ENCODE data around the gene CYP46A1.
"Not testable (repeated sequence)": the region's sequence is repeated elsewhere in the genome, so short reads cannot be mapped to it uniquely, and the experiment has no call there.

Gene CYP46A1

GRCh38 chr14:99656171-99656570, 27.9 kb upstream of the CYP46A1 start:
- no peak for DNase-seq (ENCODE audit: low spot score)
- H3K27ac ChIP-seq = no peak overlapping the region
- no peak for TF ChIP-seq CTCF (conservative IDR thresholded peaks at IDR 0.05; ENCODE audit: low read depth)
- ChIA-PET POLR2A (ENCODE audit: low non-redundant PET) (no interaction called here), CTCF (interaction anchor here (0.6 kb wide), 1 partner anchor 88 kb away, joined by 3 read pairs; no protein-coding TSS in a partner anchor)

GRCh38 chr14:99657645-99658155, 26.4 kb upstream of the CYP46A1 start:
- POLR2A ChIA-PET (ENCODE audit: low non-redundant PET) = no interaction called here
- CTCF ChIA-PET = no interaction called here
- H3K27ac ChIP-seq = no peak overlapping the region
- no peak for DNase-seq (ENCODE audit: low spot score)
- no peak for TF ChIP-seq CTCF (conservative IDR thresholded peaks at IDR 0.05; ENCODE audit: low read depth)

- CTCF ChIA-PET = interaction anchor here (0.7 to 1.3 kb wide), 2 partner anchors 83 to 265 kb away, joined by 3 to 4 read pairs; no protein-coding TSS in a partner anchor
- DNase-seq (ENCODE audit: low spot score) = no peak
- POLR2A ChIA-PET (ENCODE audit: low non-redundant PET) = no interaction called here
- H3K27ac ChIP-seq = no peak overlapping the region
- no peak for TF ChIP-seq CTCF (conservative IDR thresholded peaks at IDR 0.05; ENCODE audit: low read depth)
Measured at GRCh38 chr14:99658218-99658845, 25.8 kb upstream of the CYP46A1 start.

DNA sequence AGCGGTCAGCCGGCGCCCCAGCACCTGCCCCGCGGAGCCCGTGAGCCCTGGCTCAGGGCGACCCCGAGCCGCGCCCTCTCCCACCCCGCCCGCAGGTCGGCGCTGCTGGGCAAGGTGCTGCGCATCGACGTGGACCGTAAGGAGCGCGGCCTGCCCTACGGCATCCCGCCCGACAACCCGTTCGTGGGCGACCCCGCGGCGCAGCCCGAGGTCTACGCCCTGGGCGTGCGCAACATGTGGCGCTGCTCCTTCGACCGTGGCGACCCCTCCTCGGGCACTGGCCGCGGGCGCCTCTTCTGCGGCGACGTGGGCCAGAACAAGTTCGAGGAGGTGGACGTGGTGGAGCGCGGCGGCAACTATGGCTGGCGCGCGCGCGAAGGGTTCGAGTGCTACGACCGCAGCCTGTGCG, 24.8 kb upstream of the CYP46A1 start:
- POLR2A ChIA-PET (ENCODE audit: low non-redundant PET) = no interaction called here
- H3K27ac ChIP-seq = no peak overlapping the region
- TF ChIP-seq CTCF (conservative IDR thresholded peaks at IDR 0.05; ENCODE audit: low read depth) = no peak
- CTCF ChIA-PET = interaction anchor here (0.5 to 1.3 kb wide), 2 partner anchors 84 to 603 kb away, joined by 3 to 7 read pairs; no protein-coding TSS in a partner anchor
- no peak for DNase-seq (ENCODE audit: low spot score)

- CTCF ChIA-PET = interaction anchor here (0.9 kb wide), 1 partner anchor 23 kb away, joined by 4 read pairs; no protein-coding TSS in a partner anchor
- no peak for DNase-seq (ENCODE audit: low spot score)
- POLR2A ChIA-PET (ENCODE audit: low non-redundant PET) = no interaction called here
- no peak for TF ChIP-seq CTCF (conservative IDR thresholded peaks at IDR 0.05; ENCODE audit: low read depth)
- no peak overlapping the region for H3K27ac ChIP-seq
Measured at GRCh38 chr14:99660006-99660566, 24.0 kb upstream of the CYP46A1 start.

- no peak for TF ChIP-seq CTCF (conservative IDR thresholded peaks at IDR 0.05; ENCODE audit: low read depth)
- no peak overlapping the region for H3K27ac ChIP-seq
- CTCF ChIA-PET = interaction anchor here (0.9 kb wide), 1 partner anchor 22 kb away, joined by 4 read pairs; no protein-coding TSS in a partner anchor
- POLR2A ChIA-PET (ENCODE audit: low non-redundant PET) = no interaction called here
- no peak for DNase-seq (ENCODE audit: low spot score)
Measured at GRCh38 chr14:99660794-99661193, 23.3 kb upstream of the CYP46A1 start.

DNA sequence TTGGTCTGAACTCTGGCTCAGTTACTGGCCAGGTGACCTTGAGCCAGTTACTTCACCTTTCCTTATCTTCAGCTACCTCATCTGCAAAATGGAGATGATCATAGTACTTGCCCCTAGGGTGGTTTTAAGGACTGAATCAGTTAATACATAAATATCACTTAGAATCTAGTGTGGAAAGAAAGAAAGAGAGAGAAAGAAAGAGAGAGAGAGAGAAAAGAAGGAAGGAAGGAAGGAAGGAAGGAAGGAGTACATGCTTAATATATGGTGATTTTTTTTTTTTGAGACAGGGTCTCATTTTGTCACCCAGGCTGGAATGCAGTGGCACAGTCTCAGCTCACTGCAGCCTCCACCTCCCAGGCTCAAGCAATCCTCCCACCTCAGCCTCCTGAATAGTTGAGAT, 22.9 kb upstream of the CYP46A1 start:
- H3K27ac ChIP-seq; POLR2A ChIA-PET (ENCODE audit: low non-redundant PET); DNase-seq (ENCODE audit: low spot score): not testable (repeated sequence)
- CTCF ChIA-PET = interaction anchor here (0.9 kb wide), 1 partner anchor 22 kb away, joined by 4 read pairs; no protein-coding TSS in a partner anchor

All from RWPE1 (cell line).